Hematopoietic multipotent progenitor cell treated with erythropoietin and hydrocortisone succinate and interleukin-3 and kit ligand, for 8 days (in vitro differentiated cells): ENCODE data around the gene PRAF2.

ENCODE experiments used
- DNase-seq: peaks from one replicate; pipeline ENCODE4 v3.0.0-alpha.2; 2015

Gene PRAF2

DNA sequence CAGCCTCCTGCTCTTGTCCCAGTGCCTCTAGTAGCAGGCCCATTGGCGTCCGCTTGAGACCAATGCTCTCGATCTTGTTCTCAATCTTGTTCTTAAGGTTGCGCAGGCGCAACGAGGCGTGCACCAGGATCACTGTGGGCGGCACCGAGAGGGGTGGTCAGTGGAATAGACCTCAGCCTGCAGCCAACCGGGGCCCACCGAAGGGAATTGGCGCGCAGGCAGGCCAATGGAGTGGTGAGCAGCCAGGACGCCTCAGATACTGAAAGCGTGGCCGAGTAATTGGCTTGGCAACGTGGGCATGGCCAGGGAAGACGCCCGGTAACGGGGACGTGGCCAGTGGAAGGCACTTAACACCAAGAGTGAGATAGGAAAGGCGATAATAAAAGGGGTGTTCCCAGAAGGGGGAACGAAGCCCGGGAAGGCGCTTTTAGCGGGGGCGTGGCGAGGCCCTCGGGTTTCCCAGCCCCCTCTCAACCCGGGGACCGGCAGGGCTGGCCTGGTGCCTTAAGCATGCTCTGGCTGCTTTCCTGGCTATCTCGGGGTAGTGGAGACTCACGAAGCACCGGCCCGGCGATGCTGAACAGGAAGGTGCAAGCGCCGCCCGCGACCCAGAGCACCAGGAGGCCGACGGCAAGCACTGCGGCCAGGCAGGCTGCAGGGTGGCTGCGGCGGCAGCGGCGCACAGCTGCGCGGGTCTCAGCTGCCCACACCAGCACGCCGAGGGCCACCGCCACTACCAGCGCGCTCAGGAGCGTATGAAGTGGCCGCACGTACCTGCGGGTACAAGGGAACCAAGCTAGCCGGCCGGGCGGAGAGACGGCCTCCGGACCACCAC, 1.7 kb downstream of the PRAF2 start:
- DNase-seq: peak; percentile 38

- DNase-seq: no peak
Observed at GRCh38 chrX:49070988-49071387, 2.8 kb downstream of the PRAF2 start.

GRCh38 chrX:49069038-49069437, 4.8 kb downstream of the PRAF2 start:
- DNase-seq: no peak

DNA sequence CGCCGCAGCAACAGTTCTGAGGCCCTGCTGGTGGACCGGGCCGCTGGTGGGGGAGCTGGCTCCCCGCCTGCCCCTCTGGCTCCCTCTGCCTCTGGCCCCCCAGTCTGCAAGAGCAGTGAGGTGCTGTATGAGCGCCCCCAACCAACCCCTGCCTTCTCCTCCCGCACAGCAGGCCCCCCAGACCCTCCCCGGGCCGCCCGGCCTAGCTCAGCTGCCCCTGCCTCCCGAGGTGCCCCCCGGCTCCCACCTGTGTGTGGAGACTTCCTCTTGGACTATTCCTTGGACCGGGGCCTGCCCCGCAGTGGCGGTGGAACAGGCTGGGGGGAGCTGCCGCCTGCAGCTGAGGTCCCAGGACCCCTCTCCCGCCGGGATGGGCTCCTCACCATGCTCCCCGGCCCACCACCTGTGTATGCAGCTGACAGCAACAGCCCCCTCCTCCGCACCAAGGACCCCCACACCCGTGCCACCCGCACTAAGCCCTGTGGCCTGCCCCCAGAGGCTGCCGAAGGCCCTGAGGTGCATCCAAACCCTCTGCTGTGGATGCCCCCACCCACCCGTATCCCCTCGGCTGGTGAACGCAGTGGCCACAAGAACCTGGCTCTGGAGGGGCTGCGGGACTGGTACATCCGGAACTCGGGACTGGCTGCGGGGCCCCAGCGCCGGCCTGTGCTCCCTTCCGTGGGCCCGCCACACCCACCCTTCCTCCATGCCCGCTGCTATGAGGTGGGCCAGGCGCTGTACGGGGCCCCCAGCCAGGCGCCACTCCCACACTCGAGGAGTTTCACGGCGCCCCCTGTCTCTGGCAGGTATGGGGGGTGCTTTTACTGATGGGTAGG, 6.3 kb downstream of the PRAF2 start:
- DNase-seq: no peak

DNA sequence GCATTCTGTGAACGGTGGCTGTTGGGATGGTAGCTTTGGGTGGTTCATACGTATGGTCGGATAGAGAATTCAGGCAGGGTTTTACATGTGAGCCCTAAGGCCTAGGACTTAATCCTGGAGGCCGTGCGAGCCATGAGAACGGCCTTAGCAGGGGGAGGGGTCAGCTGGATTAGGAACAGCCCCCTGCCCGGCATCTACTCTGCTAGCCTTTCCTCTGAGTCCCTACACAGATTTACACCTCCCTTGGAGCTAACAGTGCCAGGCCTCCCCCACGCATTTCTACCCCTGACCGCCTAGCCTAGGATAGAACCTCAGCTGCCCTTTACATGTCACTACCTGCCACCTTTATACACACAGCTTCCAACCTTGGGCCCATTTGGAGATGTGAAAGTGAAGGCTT, 7.1 kb downstream of the PRAF2 start:
- DNase-seq: no peak

DNA sequence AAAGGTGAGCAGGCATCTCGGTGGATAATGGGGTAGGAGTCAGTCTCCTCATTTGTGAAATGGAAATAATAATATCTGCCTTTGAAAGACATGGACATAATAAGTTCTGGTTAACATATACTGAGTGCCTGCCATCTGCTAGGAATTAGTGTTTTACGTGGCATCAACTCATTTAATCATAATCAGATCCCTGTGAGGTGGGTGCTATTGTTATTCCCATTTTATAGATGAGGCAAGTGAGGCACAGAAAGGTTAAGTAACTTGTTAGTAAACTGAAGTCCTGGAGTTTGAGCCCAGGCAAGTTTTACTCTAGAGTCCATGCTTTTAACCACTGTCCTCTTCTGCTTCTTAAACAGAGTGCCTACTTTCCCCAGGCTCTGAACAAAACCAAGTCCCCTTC, 7.5 kb downstream of the PRAF2 start:
- DNase-seq: no peak

- no peak for DNase-seq
Observed at GRCh38 chrX:49064735-49065134, 9.1 kb downstream of the PRAF2 start.

- no peak for DNase-seq
Observed at GRCh38 chrX:49064303-49064702, 9.5 kb downstream of the PRAF2 start.

DNA sequence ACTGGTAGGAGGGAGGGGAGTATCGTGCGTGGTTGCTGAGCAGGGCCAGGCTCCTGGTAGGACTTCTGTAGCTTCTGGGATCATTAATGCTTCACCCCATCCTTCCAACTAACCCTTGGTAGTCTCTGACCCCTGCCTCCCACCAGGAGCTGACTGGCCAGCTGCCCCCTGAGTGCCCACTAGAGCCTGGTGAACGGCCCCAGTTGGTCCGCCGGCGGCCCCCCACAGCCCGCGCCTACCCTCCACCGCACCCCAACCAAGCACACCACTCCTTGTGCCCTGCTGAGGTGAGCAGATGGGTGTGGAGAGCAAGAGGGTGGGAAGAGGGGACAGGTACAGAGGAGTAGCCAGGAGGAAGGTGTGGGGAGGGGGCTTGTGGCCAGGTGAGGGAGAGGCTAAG, 10.1 kb downstream of the PRAF2 start:
- no peak for DNase-seq

GRCh38 chrX:49061916-49062315, 11.9 kb downstream of the PRAF2 start:
- DNase-seq: no peak

DNA sequence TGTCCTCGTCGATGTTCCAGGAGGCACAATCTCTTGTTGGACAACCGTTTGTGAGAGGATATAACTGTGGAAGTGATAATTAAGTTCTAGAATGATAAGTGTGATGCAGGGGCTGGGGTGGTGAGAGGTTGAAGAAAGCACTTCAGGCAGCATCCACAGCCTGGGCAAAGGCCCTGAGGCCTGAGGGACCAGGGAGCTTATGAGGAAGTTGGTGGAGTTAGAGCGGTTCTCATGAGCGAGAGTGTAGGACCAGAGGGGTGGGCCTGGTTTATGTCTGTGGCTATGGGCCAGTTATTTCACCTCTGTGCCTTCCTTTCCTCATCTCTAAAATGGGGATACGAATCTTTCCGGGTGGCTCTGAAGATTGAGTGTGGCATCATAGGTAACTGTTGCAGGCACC, 12.3 kb downstream of the PRAF2 start:
- no peak for DNase-seq

GRCh38 chrX:49060914-49061313, 12.9 kb downstream of the PRAF2 start:
- DNase-seq: no peak

GRCh38 chrX:49059681-49060085, 14.1 kb downstream of the PRAF2 start:
- DNase-seq: no peak

DNA sequence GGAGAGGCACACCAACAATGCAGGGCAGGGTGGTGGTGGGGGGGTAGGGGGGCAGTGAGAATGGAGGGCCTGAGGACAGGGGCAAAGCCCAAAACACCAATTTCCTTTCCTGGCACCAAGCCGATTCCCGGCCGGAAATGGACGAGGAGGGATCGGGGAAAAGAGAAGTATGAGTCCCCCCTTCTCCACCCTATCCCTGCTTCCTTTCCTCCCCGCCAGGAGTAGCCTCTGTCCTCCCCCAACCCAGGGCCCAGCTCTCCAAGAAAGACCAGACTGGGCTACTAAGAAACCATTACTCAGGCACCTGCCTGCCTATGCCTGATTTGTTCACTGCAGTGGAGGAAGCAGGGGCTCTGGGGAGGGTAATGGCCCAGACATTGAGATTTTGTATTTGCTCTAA, 14.6 kb downstream of the PRAF2 start:
- no peak for DNase-seq

GRCh38 chrX:49058794-49059193, 15.0 kb downstream of the PRAF2 start, which contains the start of gene CCDC120:
Gene CCDC120 (plus strand): TSS chrX:49058999. CDS start chrX:49062042, 3,043 bp downstream.
- no peak for DNase-seq

- DNase-seq: no peak
Observed at GRCh38 chrX:49054073-49054762, 19.6 kb downstream of the PRAF2 start.

GRCh38 chrX:49053223-49054072, 20.4 kb downstream of the PRAF2 start:
- peak; percentile 67 for DNase-seq

DNA sequence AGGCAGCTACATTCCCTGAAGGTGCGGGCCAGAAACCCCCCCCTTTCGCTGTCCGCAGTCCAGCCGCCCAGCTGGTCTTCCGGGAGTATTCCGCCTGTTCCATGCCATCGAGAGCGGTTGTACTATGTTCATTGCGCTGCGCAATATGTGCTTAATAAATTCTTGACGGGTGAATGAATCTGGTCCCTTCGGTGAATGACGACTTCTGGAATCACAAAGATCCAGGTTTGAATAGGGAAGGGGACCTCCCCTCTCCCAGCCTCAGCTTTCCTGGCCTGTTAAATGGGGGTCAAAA, 29.9 kb downstream of the PRAF2 start:
- DNase-seq: no peak

DNA sequence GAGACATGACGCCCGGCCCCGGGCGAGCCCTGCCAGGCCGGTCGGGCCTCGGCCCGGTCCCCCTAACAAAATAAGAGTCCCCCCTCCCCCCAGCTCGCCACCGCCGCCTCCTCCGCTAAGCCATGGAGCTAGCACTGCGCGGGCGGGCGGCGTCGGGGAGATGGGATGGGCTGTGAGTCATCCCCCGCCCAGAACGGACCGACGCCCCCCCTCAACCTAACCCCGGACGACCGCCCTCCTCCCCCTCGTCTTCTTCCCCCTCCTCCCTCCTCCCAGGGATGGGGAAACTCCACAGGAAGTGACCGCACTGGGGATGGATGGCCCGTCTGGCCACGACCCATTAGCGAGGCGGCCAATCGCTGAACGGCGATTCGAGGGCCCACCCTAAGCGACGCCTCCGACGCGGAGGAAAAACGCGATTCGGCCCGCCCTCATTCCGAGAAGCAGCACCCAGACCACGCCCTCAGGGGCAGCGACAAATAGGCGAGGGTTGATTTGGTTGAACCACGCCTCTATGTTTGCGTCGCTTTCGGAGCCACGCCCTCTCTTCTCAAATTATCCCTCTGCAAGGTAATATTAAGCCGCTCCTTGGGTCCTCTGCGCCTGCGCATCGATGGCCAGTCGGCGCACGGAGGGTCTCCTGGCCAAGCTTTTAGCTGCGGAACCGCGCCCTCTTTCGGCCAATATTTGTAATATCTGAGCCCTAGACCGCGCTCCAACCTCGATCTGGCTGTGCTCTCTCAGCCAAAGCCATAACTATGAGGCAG, 30.4 kb downstream of the PRAF2 start, which contains the start of gene TFE3:
Gene TFE3, minus strand, starts transcription at position 138 of the 767 bp plus-strand sequence. Its CDS starts 131 bp downstream, at position 7.
- peak; percentile 99 for DNase-seq

- DNase-seq: no peak
Observed at GRCh38 chrX:49042581-49043219, 31.1 kb downstream of the PRAF2 start.
